Right lobe of liver (tissue), 6 donors: ENCODE measurements around the gene SELENOM. TPM values are rescaled to one million over a fixed set of nuclear protein-coding genes. Genes with fewer than 3 reads are reported as not detected.

ENCODE experiments used
- ATAC-seq, 4 donors: fragments of 200-7000 bp; cut with Tn5 transposase; one replicate each; pipeline ENCODE4 v1.9.1; 2020; ENCODE audit warnings: mild to moderate bottlenecking in 4 of 4, moderate library complexity in 4 of 4
- DNase-seq, 3 donors: peaks; one replicate each; pipeline ENCODE4 v3.0.0-alpha.2; 2020
- H3K27ac ChIP-seq, 3 donors: fragments of 200-600 bp; one replicate each; pipeline ENCODE4 v1.8.0; 2022
- H3K27me3 ChIP-seq, 2 donors: fragments of 200-600 bp; one replicate each; pipeline ENCODE4 v1.8.0; 2022
- H3K36me3 ChIP-seq, 4 donors: fragments of 200-600 bp; sonication (generic) in 1 of 4; one replicate each; pipeline versions ENCODE4 v1.5.1 to v1.8.0; 2017 to 2022; ENCODE audit warnings: control low read depth in 1 of 4
- H3K4me1 ChIP-seq, 4 donors: fragments of 200-600 bp; sonication (generic) in 1 of 4; one replicate each; pipeline versions ENCODE4 v1.5.1 to v1.8.0; 2017 to 2022; ENCODE audit warnings: control low read depth in 1 of 4
- H3K4me3 ChIP-seq, 3 donors: fragments of 200-600 bp; one replicate each; pipeline ENCODE4 v1.8.0; 2022
- H3K9me3 ChIP-seq, 4 donors: fragments of 200-600 bp; sonication (generic) in 1 of 4; one replicate each; pipeline versions ENCODE4 v1.5.1 to v1.8.0; 2017 to 2022; ENCODE audit warnings: control low read depth in 1 of 4
- POLR2A ChIP-seq: fragments of 450-650 bp; IDR thresholded peaks from one replicate; pipeline ENCODE4 v1.6.1; 2017; ENCODE audit warnings: antibody characterized with exemption, mild to moderate bottlenecking
- WGBS: methylation state at CpG from one replicate; pipeline ENCODE4 v1.1.6; 2018; ENCODE audit warnings: low coverage, low lambda C conversion rate; ENCODE audit not compliant: insufficient coverage; ENCODE audit errors: missing lambda C conversion rate; 5-methylcytosine and 5-hydroxymethylcytosine counted together
- intact Hi-C, 2 donors: fragments of 100-400 bp; cut with DNase I; formaldehyde crosslinking; loops; one replicate each; pipeline versions ENCODE4 v1.11.2 to v1.14.1; 2022
- total RNA-seq, 6 experiments: library from RNA; depleted of rRNA in 2 of 6; stranded (reverse); fragments of >200 nt in 2 of 6; fragmentation: NEBNext Ultra II Directional in 3 of 6; extraction: Animal tissue kit (Norgen Biotek cat#: 25700) in 3 of 6; gene quantifications; one replicate each; pipeline versions ENCODE4 v1.1.0 to v1.2.4, GENCODE V29; 2016 to 2023
- TF ChIP-seq, protein P1 (sequence below), 4 donors: fragments of 200-600 bp in 3 of 4; fragments of 450-650 bp in 1 of 4; IDR thresholded peaks; one replicate each; pipeline versions ENCODE4 v1.5.1 to v1.8.0; 2016 to 2022; ENCODE audit warnings: antibody characterized with exemption in 4 of 4, mild to moderate bottlenecking in 2 of 4
- donor health status: DM: no; HTN: yes; CAD: no.
- donor health status: DM: no; HTN: no; CAD: no.
- donor health status: DM: no; HTN: no; CAD: no.
- donor health status: DM: no; HTN: yes; CAD: no.
- donor health status: DM: no; HTN: yes; CAD: no.

SELENOM gene
- total RNA-seq, 6 experiments from 2014 or later: 4.7 to 52.0 (median 9.4) TPM

DNA sequence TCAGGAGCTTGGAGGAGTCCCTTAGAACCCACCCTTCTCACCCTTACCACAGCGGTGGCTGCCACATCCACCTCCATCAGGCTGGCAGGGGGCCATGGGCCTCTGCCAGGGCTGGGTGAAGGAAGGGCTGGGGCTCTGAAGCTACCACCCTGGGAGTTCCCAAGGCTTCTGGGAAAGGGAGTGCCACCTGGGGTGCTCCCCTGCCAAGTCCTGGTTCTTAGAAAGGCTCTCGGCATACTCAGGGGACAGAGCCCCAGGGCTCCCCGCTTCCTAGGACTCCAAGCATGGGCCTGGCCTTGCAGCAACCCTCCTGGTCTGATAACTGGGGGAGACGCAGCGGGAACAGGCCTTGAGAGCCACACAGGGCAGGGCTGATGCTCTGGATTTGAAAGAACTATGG lies 33.4 kb upstream of the SELENOM start:
- no peak for ATAC-seq
- intact Hi-C loops: loop anchor here in 1 of 2 donors (10.0 kb wide), 1 partner anchor 46 kb away; no protein-coding TSS in a partner anchor
- Histone ChIP-seq H3K4me1 (no peaks in the 10 kb centered on the region), H3K27ac (no peak overlapping the region), H3K27me3 (no peaks in the 10 kb centered on the region), H3K9me3 (no peaks in the 10 kb centered on the region), H3K4me3 (no peak overlapping the region), H3K36me3 (no peaks in the 10 kb centered on the region)
- DNase-seq: no peak
- no CpG with 5 or more reads among the region's 5 CpGs for WGBS
- no peak for TF ChIP-seq POLR2A
- TF ChIP-seq, protein P1, sequence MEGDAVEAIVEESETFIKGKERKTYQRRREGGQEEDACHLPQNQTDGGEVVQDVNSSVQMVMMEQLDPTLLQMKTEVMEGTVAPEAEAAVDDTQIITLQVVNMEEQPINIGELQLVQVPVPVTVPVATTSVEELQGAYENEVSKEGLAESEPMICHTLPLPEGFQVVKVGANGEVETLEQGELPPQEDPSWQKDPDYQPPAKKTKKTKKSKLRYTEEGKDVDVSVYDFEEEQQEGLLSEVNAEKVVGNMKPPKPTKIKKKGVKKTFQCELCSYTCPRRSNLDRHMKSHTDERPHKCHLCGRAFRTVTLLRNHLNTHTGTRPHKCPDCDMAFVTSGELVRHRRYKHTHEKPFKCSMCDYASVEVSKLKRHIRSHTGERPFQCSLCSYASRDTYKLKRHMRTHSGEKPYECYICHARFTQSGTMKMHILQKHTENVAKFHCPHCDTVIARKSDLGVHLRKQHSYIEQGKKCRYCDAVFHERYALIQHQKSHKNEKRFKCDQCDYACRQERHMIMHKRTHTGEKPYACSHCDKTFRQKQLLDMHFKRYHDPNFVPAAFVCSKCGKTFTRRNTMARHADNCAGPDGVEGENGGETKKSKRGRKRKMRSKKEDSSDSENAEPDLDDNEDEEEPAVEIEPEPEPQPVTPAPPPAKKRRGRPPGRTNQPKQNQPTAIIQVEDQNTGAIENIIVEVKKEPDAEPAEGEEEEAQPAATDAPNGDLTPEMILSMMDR (IDR thresholded peaks at IDR 0.05): no peak

DNA sequence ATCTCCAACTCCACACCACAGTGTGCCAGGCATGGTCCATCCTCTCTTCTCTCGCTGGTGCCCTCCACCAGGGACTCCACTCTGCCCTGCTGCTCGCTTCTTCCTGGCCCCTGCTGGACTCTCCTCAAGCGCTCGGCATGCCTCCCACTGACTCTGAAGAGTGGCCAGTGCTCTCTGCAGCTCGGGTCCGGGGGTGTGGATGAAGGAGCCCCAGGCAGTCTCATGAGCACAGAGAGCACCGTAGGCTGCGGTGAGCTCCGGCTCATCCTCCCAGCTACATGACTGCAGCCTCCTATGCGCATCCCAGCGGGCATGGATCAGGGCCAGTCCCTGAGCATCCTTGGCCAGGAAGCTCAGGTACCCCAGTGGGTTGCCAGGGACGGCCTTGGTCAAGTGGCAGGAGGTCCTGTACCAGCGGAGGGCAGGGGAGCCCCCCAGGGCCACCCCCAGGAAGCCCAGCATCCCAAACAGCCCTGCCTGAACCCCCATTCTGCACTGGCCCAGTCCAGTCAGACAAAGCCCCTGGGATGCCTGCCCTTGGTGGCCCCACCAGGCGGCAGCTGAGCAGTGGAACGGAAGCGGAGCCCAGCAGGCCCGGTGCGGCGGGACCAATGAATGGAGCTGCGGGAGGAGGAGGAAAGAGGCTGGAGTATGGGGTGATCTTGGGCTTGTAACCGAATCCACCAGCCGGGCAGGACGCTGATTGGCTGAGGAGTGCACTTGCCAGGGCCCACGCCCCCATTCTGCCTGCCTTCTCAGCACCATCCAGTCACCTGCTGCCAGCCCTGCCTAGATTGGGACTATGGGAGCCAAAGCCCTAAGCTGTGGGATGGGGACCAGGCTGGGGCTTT lies 32.7 kb upstream of the SELENOM start, which contains the start of gene PLA2G3:
Gene PLA2G3 (minus strand): TSS at position 643 of the 851 bp plus-strand sequence. CDS start 154 bp downstream, at position 489.
- ATAC-seq: no peak
- Histone ChIP-seq H3K4me3 (no peak within 1 kb of the TSS), H3K27ac (no peak within 1 kb of the TSS), H3K9me3 (no peaks in the 10 kb centered on the region), H3K4me1 (no peaks in the 10 kb centered on the region), H3K27me3 (no peaks in the 10 kb centered on the region), H3K36me3 (no peaks in the 10 kb centered on the region)
- intact Hi-C loops: loop anchor here in 1 of 2 donors (10.0 kb wide), 1 partner anchor 45 kb away; no protein-coding TSS in a partner anchor
- WGBS: 23% methylated on average over 5 of the region's 24 CpGs
- TF ChIP-seq, protein P1 (IDR thresholded peaks at IDR 0.05): no peak
- no peak for TF ChIP-seq POLR2A
- DNase-seq: no peak

DNA sequence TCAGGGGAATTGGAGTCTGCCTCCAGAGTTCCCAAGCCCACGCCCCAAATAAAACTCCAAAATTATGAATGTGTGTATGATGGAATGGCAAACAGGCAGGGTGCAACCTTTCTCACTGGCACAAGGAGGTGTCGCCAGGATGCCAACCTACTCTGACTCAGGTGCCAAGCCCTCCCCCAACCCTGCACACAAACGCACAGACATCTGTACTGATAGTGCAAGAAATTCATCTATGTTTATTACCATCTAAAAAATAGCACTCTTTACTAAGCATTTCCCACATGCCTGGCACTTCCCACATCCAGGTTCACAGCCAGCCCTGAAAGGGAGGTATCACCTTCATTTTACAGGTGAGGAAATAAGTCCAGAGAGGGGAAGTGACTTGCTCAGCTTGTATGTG lies 31.7 kb upstream of the SELENOM start:
- intact Hi-C loops: no loop called here
- no peaks in the 10 kb centered on the region for H3K4me1 ChIP-seq
- H3K36me3 ChIP-seq: no peaks in the 10 kb centered on the region
- no peaks in the 10 kb centered on the region for H3K9me3 ChIP-seq
- WGBS: 38% methylated on average over 2 of the region's 3 CpGs
- TF ChIP-seq POLR2A: no peak
- TF ChIP-seq, protein P1 (IDR thresholded peaks at IDR 0.05): no peak
- ATAC-seq (no peak), DNase-seq (no peak)
- H3K4me3 ChIP-seq: no peak overlapping the region
- H3K27ac ChIP-seq: no peak overlapping the region
- no peaks in the 10 kb centered on the region for H3K27me3 ChIP-seq

DNA sequence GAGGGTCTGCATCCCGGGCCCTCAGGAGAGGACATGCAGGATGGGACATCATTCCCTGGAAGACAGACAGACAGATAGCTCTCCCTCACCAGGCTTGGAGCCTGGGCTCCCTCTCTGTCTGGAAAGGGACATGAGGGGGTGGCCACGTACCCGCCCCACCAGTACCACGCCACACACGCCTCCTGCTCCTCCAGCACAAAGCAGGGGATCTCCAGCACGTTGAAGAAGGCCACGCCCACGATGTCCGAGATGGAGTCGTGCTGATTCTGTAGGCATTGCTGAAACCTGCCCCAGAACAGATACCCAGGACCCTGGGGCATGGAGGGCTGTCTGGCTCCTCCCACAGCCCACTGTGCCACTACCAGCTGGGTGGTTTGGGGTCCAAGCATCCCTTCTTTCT lies 30.8 kb upstream of the SELENOM start:
- 80% methylated on average over 3 of the region's 10 CpGs for WGBS
- intact Hi-C loops: no loop called here
- no peaks in the 10 kb centered on the region for H3K27me3 ChIP-seq
- ATAC-seq (no peak), DNase-seq (no peak)
- H3K4me3 ChIP-seq: no peak overlapping the region
- no peaks in the 10 kb centered on the region for H3K9me3 ChIP-seq
- no peak overlapping the region for H3K27ac ChIP-seq
- H3K36me3 ChIP-seq: no peaks in the 10 kb centered on the region
- no peak for TF ChIP-seq POLR2A
- TF ChIP-seq, protein P1 (IDR thresholded peaks at IDR 0.05): no peak
- no peaks in the 10 kb centered on the region for H3K4me1 ChIP-seq
